GM10248 (cell line): ENCODE results near the gene BMAL1.
"Not testable (repeated sequence)": the region's sequence is repeated elsewhere in the genome, so short reads cannot be mapped to it uniquely, and the experiment has no call there.

Experiments used
- CTCF ChIA-PET: fragments of 300-600 bp; sonication (Branson Sonifier 250); formaldehyde crosslinking; extraction: SDS; loops from one replicate; lab custom pipeline; 2021; ENCODE audit warnings: antibody characterized with exemption; lab: Yijun Ruan, JAX
- POLR2A ChIA-PET: fragments of 350-650 bp; sonication (Branson Sonifier 250); formaldehyde crosslinking; extraction: SDS; loops from one replicate; lab custom pipeline; 2020; ENCODE audit warnings: antibody characterized with exemption; lab: Yijun Ruan, JAX
- DNase-seq: peaks from one replicate; pipeline ENCODE4 v3.0.0; 2012; ENCODE audit errors: extremely low spot score
- TF ChIP-seq, protein P1 (sequence below): IDR thresholded peaks from 2 replicates; pipeline ENCODE4 v1.5.1; 2012; ENCODE audit warnings: mild to moderate bottlenecking, low read depth; ENCODE audit errors: extremely low read depth, missing control alignments, control extremely low read depth

BMAL1 gene

DNA sequence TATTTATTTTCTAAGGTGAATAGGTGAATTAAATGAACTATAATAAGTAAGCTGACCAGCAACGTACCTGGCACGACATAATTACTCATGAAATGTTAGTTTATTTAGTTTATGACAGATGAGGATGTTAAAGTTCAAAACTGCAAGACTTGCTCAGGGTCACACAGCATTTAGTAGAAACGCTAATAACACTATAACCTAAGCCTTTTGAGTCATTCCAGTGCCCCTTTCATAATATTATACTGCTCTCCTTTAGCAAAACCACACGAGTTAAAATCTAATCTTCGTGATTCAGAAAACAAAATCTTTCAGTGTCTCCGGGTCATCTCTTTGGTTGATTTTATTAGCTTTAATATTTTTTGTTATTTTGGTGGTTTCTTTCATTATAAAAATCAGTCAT, 145.8 kb downstream of the BMAL1 start:
- DNase-seq, result no peak
- TF ChIP-seq, protein P1, sequence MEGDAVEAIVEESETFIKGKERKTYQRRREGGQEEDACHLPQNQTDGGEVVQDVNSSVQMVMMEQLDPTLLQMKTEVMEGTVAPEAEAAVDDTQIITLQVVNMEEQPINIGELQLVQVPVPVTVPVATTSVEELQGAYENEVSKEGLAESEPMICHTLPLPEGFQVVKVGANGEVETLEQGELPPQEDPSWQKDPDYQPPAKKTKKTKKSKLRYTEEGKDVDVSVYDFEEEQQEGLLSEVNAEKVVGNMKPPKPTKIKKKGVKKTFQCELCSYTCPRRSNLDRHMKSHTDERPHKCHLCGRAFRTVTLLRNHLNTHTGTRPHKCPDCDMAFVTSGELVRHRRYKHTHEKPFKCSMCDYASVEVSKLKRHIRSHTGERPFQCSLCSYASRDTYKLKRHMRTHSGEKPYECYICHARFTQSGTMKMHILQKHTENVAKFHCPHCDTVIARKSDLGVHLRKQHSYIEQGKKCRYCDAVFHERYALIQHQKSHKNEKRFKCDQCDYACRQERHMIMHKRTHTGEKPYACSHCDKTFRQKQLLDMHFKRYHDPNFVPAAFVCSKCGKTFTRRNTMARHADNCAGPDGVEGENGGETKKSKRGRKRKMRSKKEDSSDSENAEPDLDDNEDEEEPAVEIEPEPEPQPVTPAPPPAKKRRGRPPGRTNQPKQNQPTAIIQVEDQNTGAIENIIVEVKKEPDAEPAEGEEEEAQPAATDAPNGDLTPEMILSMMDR, result no peak
- ChIA-PET POLR2A (no interaction called here), CTCF (interaction anchor here (0.7 to 1.7 kb wide), 5 partner anchors 8 to 70 kb away, joined by 3 to 4 read pairs (median 3); no protein-coding TSS in a partner anchor)

DNA sequence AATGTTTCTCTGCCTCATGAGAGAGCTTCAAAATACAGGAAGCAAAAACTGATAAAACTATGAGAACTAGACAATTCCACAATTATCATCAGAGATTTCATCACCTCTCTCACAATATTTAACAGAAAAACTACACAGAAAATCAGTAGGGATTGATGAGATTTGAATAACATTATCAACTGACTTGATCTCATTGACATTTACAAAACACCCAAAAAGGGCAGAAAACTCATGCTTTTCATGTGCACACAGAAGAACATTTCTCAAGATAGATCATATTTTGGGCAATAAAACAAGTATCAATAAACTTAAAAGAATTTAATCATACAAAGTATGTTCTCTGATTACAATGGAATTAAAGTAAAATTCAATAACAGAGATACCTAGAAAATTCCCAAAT, 149.8 kb downstream of the BMAL1 start:
- ChIA-PET POLR2A (no interaction called here), CTCF (no interaction called here)
- no peak for DNase-seq
- TF ChIP-seq, protein P1, result no peak

DNA sequence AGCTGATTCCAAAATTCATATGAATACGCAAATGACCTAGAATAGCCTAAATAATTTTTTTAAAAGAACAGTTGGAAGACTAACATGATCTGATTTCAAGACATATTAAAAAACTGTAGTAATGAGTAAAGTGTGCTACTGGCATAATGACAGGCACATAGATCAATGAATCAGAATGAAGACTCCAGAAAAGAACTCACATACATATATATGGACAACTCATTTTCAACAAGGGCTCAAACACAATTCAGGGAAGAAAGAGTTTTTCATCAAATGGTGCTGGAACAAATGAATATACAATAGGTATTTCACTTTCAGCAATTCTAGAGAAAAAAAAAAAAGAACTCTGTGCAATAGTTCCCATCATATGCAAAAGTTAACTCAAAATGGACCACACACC, 151.7 kb downstream of the BMAL1 start:
- no peak for DNase-seq
- CTCF ChIA-PET, result no interaction called here
- TF ChIP-seq, protein P1, result no peak
- POLR2A ChIA-PET, result no interaction called here

DNA sequence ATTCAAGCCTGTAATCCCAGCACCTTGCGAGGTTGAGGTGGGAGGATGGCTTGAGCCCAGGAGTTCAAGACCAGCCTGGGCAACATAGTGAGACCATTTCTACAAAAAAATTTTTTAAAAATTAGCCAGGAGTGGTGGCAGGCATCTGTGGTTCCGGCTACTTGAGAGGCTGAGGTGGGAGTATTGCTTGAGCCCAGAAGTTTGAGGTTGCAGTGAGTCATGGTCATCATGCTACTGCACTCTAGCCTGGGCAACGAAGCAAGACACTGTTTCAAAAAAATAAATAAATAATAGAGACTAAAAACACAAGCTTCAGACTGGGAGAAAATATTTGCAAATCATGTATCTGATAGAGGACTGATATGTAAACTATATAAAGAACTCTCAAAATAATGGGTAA, 152.2 kb downstream of the BMAL1 start:
- POLR2A ChIA-PET, result no interaction called here
- no peak for DNase-seq
- CTCF ChIA-PET, result no interaction called here
- TF ChIP-seq, protein P1, result no peak

DNA sequence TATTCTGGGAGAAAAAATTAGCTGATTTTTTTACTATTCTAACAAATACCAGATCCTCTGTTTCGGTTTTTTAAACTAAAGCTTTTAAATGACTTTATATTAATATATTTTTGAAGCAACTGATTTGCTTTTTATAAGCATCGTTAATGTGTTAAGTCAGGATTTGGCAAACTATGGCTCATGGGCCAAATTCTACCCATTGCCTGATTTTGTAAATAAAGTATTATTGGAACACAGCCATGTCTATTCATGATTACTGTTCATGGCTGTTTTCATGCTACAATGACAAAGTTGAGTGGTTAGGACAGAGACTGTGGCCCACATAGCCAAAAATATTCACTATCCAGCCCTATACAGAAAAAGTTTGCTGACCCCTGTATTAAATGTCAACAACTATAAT, 155.8 kb downstream of the BMAL1 start:
- ChIA-PET POLR2A (no interaction called here), CTCF (interaction anchor here (1.0 kb wide), 1 partner anchor 9 kb away, joined by 5 read pairs; no protein-coding TSS in a partner anchor)
- DNase-seq, result no peak

DNA sequence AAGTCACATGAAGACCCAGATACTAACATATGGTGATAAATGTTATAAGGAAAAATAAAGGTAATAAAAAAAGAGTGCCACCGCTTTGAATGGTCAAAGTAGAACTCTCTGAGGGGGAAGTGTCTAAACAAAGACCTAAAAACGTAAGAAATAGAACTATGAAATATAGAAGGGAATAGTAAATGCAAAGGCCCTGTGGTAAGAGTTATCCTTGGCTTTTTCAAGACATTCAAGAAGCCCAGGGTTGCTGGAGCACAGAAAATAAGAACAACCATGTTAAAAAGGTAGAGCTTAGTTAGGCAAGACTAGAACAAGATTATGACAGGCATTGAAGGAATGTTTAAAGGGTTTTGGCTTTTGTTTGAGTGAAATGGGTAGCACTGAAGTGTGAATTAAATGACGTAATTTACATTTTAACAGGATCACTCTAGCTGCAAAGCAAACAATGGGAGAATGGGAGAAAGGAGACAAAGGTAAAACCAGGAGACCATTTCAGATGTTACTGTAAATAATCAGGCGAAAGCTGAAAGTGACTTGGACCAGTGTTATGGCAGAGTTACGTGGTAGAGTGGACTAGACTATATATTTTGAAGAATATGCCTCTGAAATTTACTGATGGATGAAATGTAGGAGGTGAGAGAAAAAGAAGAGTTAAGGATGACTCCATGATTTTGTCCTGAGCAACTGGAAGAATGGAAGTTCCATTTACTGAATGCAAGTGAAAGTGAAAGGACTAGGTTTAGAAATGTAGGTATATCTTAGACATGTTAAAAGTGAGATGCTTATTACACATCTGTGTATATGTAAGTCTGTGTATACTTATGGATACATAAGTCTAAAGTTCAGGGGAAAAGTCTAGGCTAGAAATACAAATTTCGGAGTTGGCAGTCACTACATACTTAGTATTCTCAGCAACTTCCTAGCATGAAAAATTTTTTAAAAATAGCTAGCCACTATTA, 156.9 kb downstream of the BMAL1 start:
- TF ChIP-seq, protein P1, result no peak
- CTCF ChIA-PET, result interaction anchor here (1.4 to 1.6 kb wide), 2 partner anchors 11 to 53 kb away, joined by 3 to 4 read pairs; no protein-coding TSS in a partner anchor
- POLR2A ChIA-PET, result no interaction called here
- DNase-seq, result no peak

More for the DNA sequence above, 155.8 kb downstream of the BMAL1 start:
- TF ChIP-seq, protein P1, result no peak

DNA sequence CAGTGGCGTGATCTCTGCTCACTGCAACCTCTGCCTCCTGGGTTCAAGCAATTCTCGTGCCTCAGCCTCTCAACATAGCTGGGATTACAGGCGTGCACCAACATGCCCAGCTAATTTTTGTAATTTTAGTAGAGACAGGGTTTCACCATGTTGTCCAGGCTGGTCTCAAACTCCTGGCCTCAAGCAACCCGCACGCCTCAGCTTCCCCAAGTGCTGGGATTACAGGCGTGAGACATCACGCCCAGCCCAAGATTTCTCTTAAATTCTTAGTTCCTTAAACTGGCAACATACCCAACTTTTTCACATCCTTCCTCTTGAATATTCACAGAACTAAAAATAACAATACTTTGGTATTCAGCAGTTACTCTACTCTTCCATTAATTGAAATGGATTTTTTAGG, 159.2 kb downstream of the BMAL1 start:
- DNase-seq, POLR2A ChIA-PET: not testable (repeated sequence)
- CTCF ChIA-PET, result interaction anchor here (1.5 kb wide), 1 partner anchor 473 kb away, joined by 3 read pairs; no protein-coding TSS in a partner anchor
